Activated CD4-positive, CD25-positive, alpha-beta regulatory T cell treated with anti-CD3 and anti-CD28 coated beads, Interleukin-2, amount 50 U/mL, for 16 hours (primary cell): ENCODE measurements around the gene SYN1.

Experiments used
- DNase-seq: peaks from one replicate; pipeline ENCODE4 v3.0.0-alpha.2; 2020; ENCODE audit warnings: low read depth, low spot score

The SYN1 gene

DNA sequence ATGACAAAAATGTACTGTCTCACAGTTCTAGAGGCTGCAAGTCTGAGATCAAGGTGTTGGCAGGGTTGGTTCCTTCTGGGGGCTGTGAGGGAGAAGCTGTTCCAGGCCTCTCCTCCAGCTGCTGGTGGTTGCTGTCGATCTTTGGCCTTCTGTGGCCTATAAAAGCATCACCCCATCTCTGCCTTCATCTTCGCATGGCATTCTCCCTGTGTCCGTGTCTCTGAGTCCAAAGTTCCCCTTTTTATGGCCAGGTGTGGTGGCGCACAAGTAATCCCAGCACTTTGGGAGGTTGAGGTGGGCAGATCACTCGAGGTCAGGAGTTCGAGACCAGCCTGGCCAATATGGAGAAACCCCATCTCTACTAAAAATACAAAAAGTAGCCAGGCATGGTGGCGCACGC is 90.1 kb downstream of the SYN1 start:
- no peak for DNase-seq

DNA sequence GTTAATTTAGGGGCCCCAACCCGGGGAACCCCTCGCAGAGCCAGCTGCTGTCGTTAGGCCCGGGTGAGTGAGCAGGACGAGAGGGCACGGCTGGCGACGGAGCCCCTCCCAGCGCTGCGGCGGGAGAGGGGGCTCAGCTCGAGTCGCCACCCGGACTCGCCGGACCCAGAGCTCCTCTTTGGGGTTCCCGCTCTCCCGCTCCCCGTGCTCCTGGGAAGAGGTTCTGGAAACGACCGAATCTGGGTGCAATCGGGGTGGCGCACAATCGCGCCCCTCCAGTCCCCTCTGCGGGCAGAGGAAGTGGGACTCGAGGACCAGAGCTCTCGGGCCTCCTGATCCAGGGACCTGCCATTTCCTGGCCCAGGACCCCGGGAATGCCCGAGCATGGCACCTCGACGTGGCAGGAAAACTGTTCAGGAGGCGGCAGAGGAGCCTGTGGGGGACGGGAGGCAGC is 95.9 kb downstream of the SYN1 start:
- no peak for DNase-seq

DNA sequence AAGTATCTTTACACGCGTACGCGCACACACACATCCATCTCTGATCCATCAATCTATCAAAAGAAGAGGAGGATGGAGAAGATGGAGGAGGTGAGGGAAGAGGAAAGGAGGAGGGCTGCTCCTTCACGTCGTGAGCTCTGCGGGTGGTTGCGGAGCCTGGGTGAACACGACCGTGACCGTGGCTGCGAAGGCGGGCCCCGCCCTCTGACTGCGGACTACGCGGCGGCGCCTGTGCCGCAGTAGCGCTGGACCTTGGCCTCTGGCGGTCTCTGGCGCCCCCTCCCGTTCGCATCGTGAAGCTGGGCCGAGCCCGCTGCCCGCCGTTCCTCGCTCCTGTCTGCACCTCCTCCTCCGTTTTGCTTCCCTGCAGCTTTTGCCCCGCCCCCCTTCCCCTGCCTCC is 96.4 kb downstream of the SYN1 start:
- peak; percentile 55 for DNase-seq
